ENCODE results near the gene PPL.

GRCh38 chr16:4869147-4869805 lies 67.7 kb downstream of the PPL start:
- TF ChIP-seq, protein P1, sequence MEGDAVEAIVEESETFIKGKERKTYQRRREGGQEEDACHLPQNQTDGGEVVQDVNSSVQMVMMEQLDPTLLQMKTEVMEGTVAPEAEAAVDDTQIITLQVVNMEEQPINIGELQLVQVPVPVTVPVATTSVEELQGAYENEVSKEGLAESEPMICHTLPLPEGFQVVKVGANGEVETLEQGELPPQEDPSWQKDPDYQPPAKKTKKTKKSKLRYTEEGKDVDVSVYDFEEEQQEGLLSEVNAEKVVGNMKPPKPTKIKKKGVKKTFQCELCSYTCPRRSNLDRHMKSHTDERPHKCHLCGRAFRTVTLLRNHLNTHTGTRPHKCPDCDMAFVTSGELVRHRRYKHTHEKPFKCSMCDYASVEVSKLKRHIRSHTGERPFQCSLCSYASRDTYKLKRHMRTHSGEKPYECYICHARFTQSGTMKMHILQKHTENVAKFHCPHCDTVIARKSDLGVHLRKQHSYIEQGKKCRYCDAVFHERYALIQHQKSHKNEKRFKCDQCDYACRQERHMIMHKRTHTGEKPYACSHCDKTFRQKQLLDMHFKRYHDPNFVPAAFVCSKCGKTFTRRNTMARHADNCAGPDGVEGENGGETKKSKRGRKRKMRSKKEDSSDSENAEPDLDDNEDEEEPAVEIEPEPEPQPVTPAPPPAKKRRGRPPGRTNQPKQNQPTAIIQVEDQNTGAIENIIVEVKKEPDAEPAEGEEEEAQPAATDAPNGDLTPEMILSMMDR (tag by site-specific recombination; IDR thresholded peaks at IDR 0.05) = no peak
- no peak for TF ChIP-seq ZBTB48 (tag by site-specific recombination; IDR thresholded peaks at IDR 0.05)

Data from HEK293 (cell line).